ENCODE results near the gene NUMA1. TPM values are rescaled to one million over a fixed set of nuclear protein-coding genes. Genes with fewer than 3 reads are reported as not detected.

Gene NUMA1
- total and polyA plus RNA-seq, 2 of the 13 experiments (the other 11 are each of a cell fraction or from before 2014, with no cell fraction given): 57.3 to 60.2 TPM

DNA sequence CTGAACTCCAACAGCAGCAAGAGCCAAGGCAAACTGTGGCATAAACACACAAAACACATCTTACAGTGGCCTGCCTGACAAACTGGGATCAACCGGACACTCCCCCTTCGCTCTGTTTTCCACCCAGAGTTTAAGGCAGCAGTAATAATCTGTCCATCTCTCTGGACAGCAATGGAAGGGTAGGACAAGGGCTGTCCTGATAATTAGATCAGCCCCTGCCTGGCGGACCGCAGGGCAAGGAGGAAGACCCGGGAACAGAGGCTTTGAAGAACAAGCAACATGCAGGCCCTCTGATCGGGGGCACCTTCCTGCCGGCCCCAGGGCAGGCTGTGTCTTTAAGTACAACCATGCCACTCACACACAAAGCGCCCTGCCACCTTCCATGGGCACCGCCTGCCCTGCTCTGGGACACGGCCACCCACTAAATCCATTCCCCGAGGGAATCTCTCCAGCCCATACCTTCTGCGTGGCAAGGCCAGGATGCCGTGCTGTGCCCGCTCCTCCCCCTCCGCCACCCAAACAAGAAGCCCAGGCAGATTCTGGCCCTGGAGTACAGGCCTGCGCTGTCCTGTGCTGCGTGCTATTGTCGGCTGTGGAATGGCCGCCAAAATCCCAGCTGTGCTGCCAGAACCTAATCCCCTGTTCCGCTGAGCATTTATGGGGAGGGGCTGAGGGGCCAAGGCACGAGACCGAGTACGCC is 38.8 kb downstream of the NUMA1 start:
- peaks cover 54% of the 10 kb centered on the region for H3K79me2 ChIP-seq (ENCODE audit: insufficient read depth, low read length)
- ATAC-seq: peak; percentile 77
- H3K27ac ChIP-seq (ENCODE audit: extremely low read length, insufficient read depth, low read length): peak overlapping the region; percentile 86
- H3K27me3 ChIP-seq (ENCODE audit: control insufficient read depth in 1 of 2, insufficient read depth in 2 of 2, low read length in 2 of 2): no peaks in the 10 kb centered on the region; a peak in 1 of 5 replicates
- no peaks in the 10 kb centered on the region for H4K20me1 ChIP-seq (ENCODE audit: insufficient read depth, low read length)
- peak; percentile 31 for DNase-seq (ENCODE audit: low spot score)
- BruUV-seq (replicated peaks): no TSS peak
- peak overlapping the region; percentile 97 for H3K4me2 ChIP-seq (ENCODE audit: low read depth, low read length)
- H3K9me3 ChIP-seq (ENCODE audit: low read length): no peaks in the 10 kb centered on the region
- WGBS (ENCODE audit: low lambda C conversion rate): 13% methylated on average over 6 of the region's 23 CpGs
- CTCF ChIA-PET (ENCODE audit: low intra/inter-chr PET ratio, low total read pairs): no interaction called here
- H3K4me1 ChIP-seq (ENCODE audit: insufficient read depth, low read length): peaks cover 54% of the 10 kb centered on the region
- FAIRE-seq: peak; percentile 40
- H3K4me3 ChIP-seq (replicated peaks in 1 of 3; ENCODE audit: insufficient read depth in 1 of 3, low read depth in 2 of 3, low read length in 3 of 3): peak overlapping the region; percentile 56 to 77 (median 62)
- POLR2A ChIA-PET: interaction anchor here (0.8 to 4.1 kb wide), 14 partner anchors 9 to 71 kb away, joined by 3 to 37 read pairs (median 8); partner anchors contain the start of genes ANAPC15 and LRRC51
- H2AFZ ChIP-seq (ENCODE audit: low read length): no peak overlapping the region
- in situ Hi-C loops (cut with HindIII; ENCODE audit: extremely low pct_ligation_motif_present, low pct_unique_long_range_greater_than_20kb): no loop called here
- peak overlapping the region; percentile 76 for H3K9ac ChIP-seq (ENCODE audit: insufficient read depth, low read depth, low read length)
- H3K36me3 ChIP-seq (replicated peaks in 1 of 2; ENCODE audit: control insufficient read depth in 1 of 2, insufficient read depth in 2 of 2, low read length in 2 of 2): peaks cover 0 to 4% of the 10 kb centered on the region in 2 experiments; a peak in 2 of 5 replicates
- intact Hi-C loops (cut with micrococcal nuclease; ENCODE audit: unreplicated experiment): loop anchor here (1.0 kb wide), 1 partner anchor 39 kb away; the partner anchor contains the start of genes LRRC51 and NUMA1
- TF ChIP-seq HNRNPLL (IDR thresholded peaks at IDR 0.05; ENCODE audit: low read depth, low read length, poor library complexity, severe bottlenecking): peak; percentile 29
- TF ChIP-seq TFE3 (CRISPR knock-in tag; IDR thresholded peaks at IDR 0.05): 0 out of 2 replicates have a peak, but pooled peaks have one; percentile 13
- TF ChIP-seq AKAP8 (CRISPR knock-in tag; IDR thresholded peaks at IDR 0.05): 0 out of 2 replicates have a peak, but pooled peaks have one; percentile 34
- TF ChIP-seq ZBTB38 (CRISPR knock-in tag; IDR thresholded peaks at IDR 0.05): peak; percentile 15; the same call in 1 of the 2 replicates
- TF ChIP-seq, protein P1, sequence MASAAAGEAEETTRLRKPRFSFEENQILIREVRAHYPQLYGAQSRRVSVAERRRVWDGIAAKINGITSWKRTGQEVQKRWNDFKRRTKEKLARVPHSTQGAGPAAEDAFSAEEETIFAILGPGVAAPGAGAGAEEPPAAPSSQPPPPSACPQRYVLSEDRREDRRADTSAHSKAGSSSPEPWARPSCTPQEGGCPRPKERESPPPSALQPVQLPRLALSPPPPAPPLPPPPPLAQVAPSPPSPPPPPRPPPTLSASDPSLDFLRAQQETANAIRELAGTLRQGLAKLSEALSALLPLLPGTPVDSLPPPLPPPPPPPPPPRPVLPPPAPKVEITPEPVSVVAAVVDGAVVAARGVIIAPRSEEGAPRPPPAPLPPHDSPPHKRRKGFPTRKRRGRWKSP (CRISPR knock-in tag; IDR thresholded peaks at IDR 0.05): 0 out of 2 replicates have a peak, but pooled peaks have one; percentile 3
- TF ChIP-seq ZNF317 (CRISPR knock-in tag; IDR thresholded peaks at IDR 0.05): 0 out of 2 replicates have a peak, but pooled peaks have one; percentile 16
- TF ChIP-seq PCBP1 (IDR thresholded peaks at IDR 0.05; ENCODE audit: borderline replicate concordance, low read depth, low read length): 0 out of 2 replicates have a peak, but pooled peaks have one; percentile 43
- TF ChIP-seq MAX (IDR thresholded peaks at IDR 0.05): peak; percentile 38
- no peak for TF ChIP-seq CBFB (CRISPR knock-in tag; IDR thresholded peaks at IDR 0.05)
- peak; percentile 67; the same call in 1 of the 2 replicates for TF ChIP-seq BRD4 (CRISPR knock-in tag; IDR thresholded peaks at IDR 0.05)
- no peak for TF ChIP-seq TBL1XR1 (IDR thresholded peaks at IDR 0.05; ENCODE audit: borderline replicate concordance, low read length, partially characterized antibody)
- no peak for TF ChIP-seq CBX1 (IDR thresholded peaks at IDR 0.05; ENCODE audit: low read depth)
- TF ChIP-seq RBFOX2 (IDR thresholded peaks at IDR 0.05; ENCODE audit: low read depth, low read length): peak; percentile 46
- TF ChIP-seq KLF9 (CRISPR knock-in tag; IDR thresholded peaks at IDR 0.05; ENCODE audit: low read depth): no peak
- TF ChIP-seq, protein P2, sequence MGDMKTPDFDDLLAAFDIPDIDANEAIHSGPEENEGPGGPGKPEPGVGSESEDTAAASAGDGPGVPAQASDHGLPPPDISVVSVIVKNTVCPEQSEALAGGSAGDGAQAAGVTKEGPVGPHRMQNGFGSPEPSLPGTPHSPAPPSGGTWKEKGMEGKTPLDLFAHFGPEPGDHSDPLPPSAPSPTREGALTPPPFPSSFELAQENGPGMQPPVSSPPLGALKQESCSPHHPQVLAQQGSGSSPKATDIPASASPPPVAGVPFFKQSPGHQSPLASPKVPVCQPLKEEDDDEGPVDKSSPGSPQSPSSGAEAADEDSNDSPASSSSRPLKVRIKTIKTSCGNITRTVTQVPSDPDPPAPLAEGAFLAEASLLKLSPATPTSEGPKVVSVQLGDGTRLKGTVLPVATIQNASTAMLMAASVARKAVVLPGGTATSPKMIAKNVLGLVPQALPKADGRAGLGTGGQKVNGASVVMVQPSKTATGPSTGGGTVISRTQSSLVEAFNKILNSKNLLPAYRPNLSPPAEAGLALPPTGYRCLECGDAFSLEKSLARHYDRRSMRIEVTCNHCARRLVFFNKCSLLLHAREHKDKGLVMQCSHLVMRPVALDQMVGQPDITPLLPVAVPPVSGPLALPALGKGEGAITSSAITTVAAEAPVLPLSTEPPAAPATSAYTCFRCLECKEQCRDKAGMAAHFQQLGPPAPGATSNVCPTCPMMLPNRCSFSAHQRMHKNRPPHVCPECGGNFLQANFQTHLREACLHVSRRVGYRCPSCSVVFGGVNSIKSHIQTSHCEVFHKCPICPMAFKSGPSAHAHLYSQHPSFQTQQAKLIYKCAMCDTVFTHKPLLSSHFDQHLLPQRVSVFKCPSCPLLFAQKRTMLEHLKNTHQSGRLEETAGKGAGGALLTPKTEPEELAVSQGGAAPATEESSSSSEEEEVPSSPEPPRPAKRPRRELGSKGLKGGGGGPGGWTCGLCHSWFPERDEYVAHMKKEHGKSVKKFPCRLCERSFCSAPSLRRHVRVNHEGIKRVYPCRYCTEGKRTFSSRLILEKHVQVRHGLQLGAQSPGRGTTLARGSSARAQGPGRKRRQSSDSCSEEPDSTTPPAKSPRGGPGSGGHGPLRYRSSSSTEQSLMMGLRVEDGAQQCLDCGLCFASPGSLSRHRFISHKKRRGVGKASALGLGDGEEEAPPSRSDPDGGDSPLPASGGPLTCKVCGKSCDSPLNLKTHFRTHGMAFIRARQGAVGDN (CRISPR knock-in tag; IDR thresholded peaks at IDR 0.05): peak; percentile 78
- 0 out of 2 replicates have a peak, but pooled peaks have one; percentile 27 for TF ChIP-seq KDM2A (CRISPR knock-in tag; IDR thresholded peaks at IDR 0.05; ENCODE audit: borderline replicate concordance, low read depth)
- 0 out of 2 replicates have a peak, but pooled peaks have one; percentile 16 for TF ChIP-seq MYNN (CRISPR knock-in tag; IDR thresholded peaks at IDR 0.05; ENCODE audit: low read depth)
